ENCODE measurements around the gene C16orf90.

Gene C16orf90

GRCh38 chr16:3487521-3488410, 7.5 kb downstream of the C16orf90 start:
- Mint-ChIP-seq H3K4me1 (peaks cover 7% of the 10 kb centered on the region), H3K9me3 (no peaks in the 10 kb centered on the region), H3K4me3 (no peak overlapping the region), H3K36me3 (ENCODE audit: insufficient read depth) (peaks cover 21% of the 10 kb centered on the region), H3K27ac (ENCODE audit: low read depth) (no peak overlapping the region), H3K27me3 (no peaks in the 10 kb centered on the region)
- ATAC-seq (replicated peaks; ENCODE audit: extremely low read depth, poor library complexity, severe bottlenecking) (no peak), DNase-seq (ENCODE audit: low spot score in 2 of 2) (no peak)

DNA sequence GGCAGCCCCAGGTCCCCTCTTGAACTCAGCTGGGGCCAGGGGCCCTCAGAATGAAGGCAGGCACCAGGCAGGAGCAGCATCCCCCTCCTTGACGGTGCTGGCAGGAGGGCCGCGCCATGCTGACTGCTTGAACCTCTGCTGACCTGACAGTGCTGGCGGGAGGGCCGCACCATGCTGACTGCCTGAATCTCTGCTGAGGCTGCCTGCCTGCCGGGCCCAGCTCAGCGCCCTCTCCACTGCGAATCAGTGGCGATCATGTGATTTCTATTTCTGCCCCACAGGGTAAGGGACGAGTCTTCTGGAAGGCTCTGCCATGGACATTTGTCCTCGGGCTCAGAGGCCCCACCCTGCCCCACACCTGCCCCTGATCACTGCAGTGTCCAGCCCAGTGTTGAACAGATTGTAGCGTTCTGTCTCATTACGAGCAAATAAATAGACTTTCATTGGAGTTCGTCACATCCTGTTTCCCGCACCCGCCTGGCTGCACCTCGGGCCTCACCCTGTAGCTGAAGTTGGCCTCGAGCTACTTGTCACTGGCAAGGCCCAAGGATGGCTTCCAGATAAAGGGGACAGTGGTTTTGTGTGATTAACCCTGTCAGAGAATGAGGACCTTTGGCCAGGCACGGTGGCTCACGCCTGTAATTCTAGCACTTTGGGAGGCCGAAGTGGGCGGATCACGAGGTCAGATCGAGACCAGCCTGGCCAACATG, 8.6 kb downstream of the C16orf90 start:
- H3K4me3 Mint-ChIP-seq: no peak overlapping the region
- DNase-seq (ENCODE audit: low spot score in 2 of 2) (no peak), ATAC-seq (replicated peaks; ENCODE audit: extremely low read depth, poor library complexity, severe bottlenecking) (no peak)
- no peaks in the 10 kb centered on the region for H3K9me3 Mint-ChIP-seq
- no peak overlapping the region for H3K27ac Mint-ChIP-seq (ENCODE audit: low read depth)
- H3K36me3 Mint-ChIP-seq (ENCODE audit: insufficient read depth): peaks cover 23% of the 10 kb centered on the region
- peaks cover 7% of the 10 kb centered on the region for H3K4me1 Mint-ChIP-seq
- no peaks in the 10 kb centered on the region for H3K27me3 Mint-ChIP-seq

DNA sequence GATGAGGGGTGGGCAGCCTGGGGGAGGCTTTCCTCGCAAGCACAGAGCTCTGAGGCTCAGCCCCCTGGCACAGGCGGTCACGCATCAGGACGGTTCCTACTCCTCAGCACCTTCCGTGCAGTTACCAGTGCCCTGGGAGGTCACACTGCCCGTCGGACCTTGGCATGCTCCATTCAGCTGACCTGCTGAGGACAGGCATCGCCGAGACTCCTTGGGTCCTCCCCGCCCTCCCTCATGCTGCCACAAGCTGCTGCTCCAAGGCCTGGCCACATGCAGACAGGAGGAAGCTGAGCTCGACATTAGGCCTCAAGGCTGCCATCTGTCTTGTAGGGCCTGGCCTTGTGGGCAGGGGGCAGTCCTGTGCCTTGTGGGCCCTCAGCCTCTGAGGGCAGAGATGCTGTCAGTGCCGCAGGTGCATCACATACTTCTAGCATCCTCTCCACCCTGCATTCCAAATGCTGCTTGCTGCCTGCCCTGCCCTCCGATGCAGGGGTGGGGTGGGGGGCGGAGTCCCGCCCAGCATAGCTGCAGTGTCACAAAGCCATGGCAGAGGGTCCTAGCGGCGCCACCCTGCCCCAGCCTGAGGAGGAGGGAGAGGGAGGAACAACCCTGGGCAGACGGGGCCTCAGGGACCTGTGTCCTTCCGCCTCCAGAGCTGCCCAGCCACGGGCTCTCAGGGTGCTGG, 9.3 kb downstream of the C16orf90 start:
- no peaks in the 10 kb centered on the region for H3K27me3 Mint-ChIP-seq
- no peak for ATAC-seq (replicated peaks; ENCODE audit: extremely low read depth, poor library complexity, severe bottlenecking)
- H3K9me3 Mint-ChIP-seq: no peaks in the 10 kb centered on the region
- no peak for DNase-seq (ENCODE audit: low spot score in 2 of 2)
- H3K4me1 Mint-ChIP-seq: no peaks in the 10 kb centered on the region
- H3K36me3 Mint-ChIP-seq (ENCODE audit: insufficient read depth): peaks cover 29% of the 10 kb centered on the region
- H3K4me3 Mint-ChIP-seq: no peak overlapping the region
- no peak overlapping the region for H3K27ac Mint-ChIP-seq (ENCODE audit: low read depth)

DNA sequence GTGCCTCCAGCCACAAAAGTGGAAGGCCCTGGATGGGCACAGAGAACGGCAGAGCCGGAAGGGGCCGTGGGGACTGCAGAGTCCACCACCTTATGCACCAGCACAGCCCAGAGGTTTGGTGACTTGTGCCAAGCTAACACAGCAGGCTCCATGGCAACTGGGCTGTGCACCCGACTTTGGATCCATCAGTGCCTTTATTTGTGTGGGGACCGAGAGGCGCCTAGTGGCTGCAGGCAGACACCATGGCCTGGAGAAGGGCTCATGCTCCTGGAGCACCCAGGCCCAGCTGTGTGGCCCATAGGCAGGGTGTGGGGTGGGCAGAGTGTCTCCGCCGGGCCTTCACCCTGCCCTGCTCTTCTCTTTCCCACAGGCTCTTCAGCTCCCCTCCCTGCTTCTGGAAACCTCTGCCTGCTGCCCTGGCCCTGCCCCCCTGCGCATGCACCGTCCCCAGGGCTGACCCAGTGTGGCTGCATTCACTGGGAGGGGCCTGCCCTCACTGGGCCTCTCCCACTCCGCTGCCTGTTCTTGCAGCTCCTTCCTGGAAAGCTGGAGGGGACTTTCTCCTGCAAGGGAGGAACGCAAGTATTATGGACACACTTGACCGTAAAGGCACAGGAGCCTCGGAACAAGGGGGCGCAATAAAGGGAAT, 10.1 kb downstream of the C16orf90 start:
- Mint-ChIP-seq H3K4me1 (no peaks in the 10 kb centered on the region), H3K4me3 (no peak overlapping the region), H3K9me3 (no peaks in the 10 kb centered on the region), H3K27me3 (no peaks in the 10 kb centered on the region), H3K36me3 (ENCODE audit: insufficient read depth) (peaks cover 37% of the 10 kb centered on the region), H3K27ac (ENCODE audit: low read depth) (no peak overlapping the region)
- DNase-seq (ENCODE audit: low spot score in 2 of 2) (no peak), ATAC-seq (replicated peaks; ENCODE audit: extremely low read depth, poor library complexity, severe bottlenecking) (no peak)

GRCh38 chr16:3484318-3485096, 10.8 kb downstream of the C16orf90 start:
- no peaks in the 10 kb centered on the region for H3K9me3 Mint-ChIP-seq
- H3K27ac Mint-ChIP-seq (ENCODE audit: low read depth): no peak overlapping the region
- peaks cover 41% of the 10 kb centered on the region for H3K36me3 Mint-ChIP-seq (ENCODE audit: insufficient read depth)
- DNase-seq (ENCODE audit: low spot score in 2 of 2) (no peak), ATAC-seq (replicated peaks; ENCODE audit: extremely low read depth, poor library complexity, severe bottlenecking) (no peak)
- H3K4me1 Mint-ChIP-seq: no peaks in the 10 kb centered on the region
- no peak overlapping the region for H3K4me3 Mint-ChIP-seq
- no peaks in the 10 kb centered on the region for H3K27me3 Mint-ChIP-seq

- Mint-ChIP-seq H3K4me3 (no peak overlapping the region), H3K9me3 (no peaks in the 10 kb centered on the region), H3K27ac (ENCODE audit: low read depth) (peak overlapping the region; percentile 3), H3K36me3 (ENCODE audit: insufficient read depth) (peaks cover 43% of the 10 kb centered on the region), H3K27me3 (no peaks in the 10 kb centered on the region), H3K4me1 (no peaks in the 10 kb centered on the region)
- no peak for DNase-seq (ENCODE audit: low spot score in 2 of 2)
- no peak for ATAC-seq (replicated peaks; ENCODE audit: extremely low read depth, poor library complexity, severe bottlenecking)
Measured at GRCh38 chr16:3482659-3483241, 12.5 kb downstream of the C16orf90 start.

- Mint-ChIP-seq H3K27me3 (no peaks in the 10 kb centered on the region), H3K27ac (ENCODE audit: low read depth) (peak overlapping the region; percentile 44), H3K9me3 (no peaks in the 10 kb centered on the region), H3K36me3 (ENCODE audit: insufficient read depth) (peaks cover 43% of the 10 kb centered on the region), H3K4me3 (no peak overlapping the region), H3K4me1 (no peaks in the 10 kb centered on the region)
- no peak for ATAC-seq (replicated peaks; ENCODE audit: extremely low read depth, poor library complexity, severe bottlenecking)
- DNase-seq (ENCODE audit: low spot score in 2 of 2): no peak
Measured at GRCh38 chr16:3481696-3482658, 13.3 kb downstream of the C16orf90 start.

DNA sequence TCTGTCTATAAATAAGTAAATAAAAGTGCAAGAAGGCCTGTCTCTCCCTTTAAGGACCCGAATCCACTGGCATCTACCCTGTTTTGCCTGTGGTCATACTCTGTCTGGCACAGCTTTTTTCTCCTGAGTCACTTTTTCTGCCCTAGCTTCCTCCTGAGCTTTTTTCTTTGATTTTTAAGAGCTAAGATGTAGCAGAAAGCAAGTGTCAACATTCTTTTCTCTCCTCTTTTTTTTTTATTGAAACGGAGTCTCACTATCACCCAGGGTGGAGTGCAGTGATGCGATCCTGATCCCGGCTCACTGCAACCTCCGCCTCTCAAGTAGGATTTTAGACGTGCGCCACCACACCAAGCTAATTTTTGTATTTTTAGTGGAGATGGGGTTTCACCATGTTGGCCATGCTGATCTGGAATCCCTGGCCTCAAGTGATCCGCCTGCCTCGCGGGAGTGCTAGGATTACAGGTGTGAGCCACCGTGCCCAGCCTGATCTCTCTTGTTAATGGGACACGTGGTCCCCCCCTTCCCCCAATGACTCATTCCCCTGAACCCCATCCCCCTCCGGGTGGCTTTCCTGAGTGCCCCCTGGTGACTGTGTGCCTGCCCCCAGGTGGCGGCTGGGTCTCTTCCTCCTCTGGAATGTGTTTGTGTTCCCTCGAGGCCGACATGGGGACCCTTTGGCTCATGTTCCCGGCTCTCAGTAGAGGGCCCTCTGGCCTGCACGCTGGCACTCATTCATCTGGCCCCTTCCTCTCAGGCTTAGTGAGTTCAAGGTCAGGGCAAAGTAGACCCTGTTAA, 14.2 kb downstream of the C16orf90 start:
- peaks cover 43% of the 10 kb centered on the region for H3K36me3 Mint-ChIP-seq (ENCODE audit: insufficient read depth)
- no peak overlapping the region for H3K4me3 Mint-ChIP-seq
- peaks cover 3% of the 10 kb centered on the region for H3K4me1 Mint-ChIP-seq
- no peaks in the 10 kb centered on the region for H3K27me3 Mint-ChIP-seq
- ATAC-seq (replicated peaks; ENCODE audit: extremely low read depth, poor library complexity, severe bottlenecking) (no peak), DNase-seq (ENCODE audit: low spot score in 2 of 2) (no peak)
- H3K27ac Mint-ChIP-seq (ENCODE audit: low read depth): peak overlapping the region; percentile 44
- H3K9me3 Mint-ChIP-seq: no peaks in the 10 kb centered on the region

- ATAC-seq (replicated peaks; ENCODE audit: extremely low read depth, poor library complexity, severe bottlenecking): peak; percentile 28
- Mint-ChIP-seq H3K4me3 (no peak overlapping the region), H3K9me3 (no peaks in the 10 kb centered on the region)
Measured at GRCh38 chr16:3479654-3480216, 15.6 kb downstream of the C16orf90 start.

DNA sequence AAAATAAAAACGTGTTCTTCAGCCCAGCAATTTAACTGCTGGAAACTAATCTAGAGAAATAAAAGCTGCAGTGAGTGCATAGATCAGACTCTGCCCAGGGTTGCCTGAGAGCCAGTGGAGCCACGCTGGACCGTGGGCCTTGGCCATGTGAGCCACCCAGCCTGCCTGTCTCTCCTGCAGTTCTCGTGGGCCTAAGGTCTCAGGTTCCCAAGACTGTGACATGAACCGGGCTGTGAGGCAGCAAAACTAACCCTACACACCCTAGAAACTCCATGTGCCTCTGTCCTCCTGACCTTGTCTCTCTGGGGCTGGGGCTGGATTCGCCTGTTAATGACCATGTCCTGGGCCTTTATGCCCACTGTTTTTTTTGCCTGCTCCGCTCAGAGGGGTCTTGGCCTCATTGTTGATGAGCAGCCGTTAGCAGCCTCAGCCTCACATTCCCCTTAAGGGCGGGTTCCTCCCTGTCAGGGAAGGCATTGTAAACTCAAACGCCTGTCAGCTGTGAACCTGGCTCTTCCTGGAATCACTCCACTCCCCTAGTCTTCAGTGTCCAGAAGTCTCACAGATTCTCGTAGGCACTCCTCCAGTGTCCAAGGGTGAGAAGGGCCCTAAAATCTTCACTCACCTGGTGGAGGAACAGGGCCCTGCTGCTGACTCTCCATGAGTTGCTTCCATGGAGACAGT, 16.9 kb downstream of the C16orf90 start:
- H3K4me1 Mint-ChIP-seq: peaks cover 16% of the 10 kb centered on the region
- no peaks in the 10 kb centered on the region for H3K9me3 Mint-ChIP-seq
- H3K4me3 Mint-ChIP-seq: no peak overlapping the region
- H3K36me3 Mint-ChIP-seq (ENCODE audit: insufficient read depth): peaks cover 33% of the 10 kb centered on the region
- peak overlapping the region; percentile 84 for H3K27ac Mint-ChIP-seq (ENCODE audit: low read depth)
- DNase-seq (ENCODE audit: low spot score in 2 of 2): no peak
- H3K27me3 Mint-ChIP-seq: no peaks in the 10 kb centered on the region
- ATAC-seq (replicated peaks; ENCODE audit: extremely low read depth, poor library complexity, severe bottlenecking): no peak

More at GRCh38 chr16:3479654-3480216, 15.6 kb downstream of the C16orf90 start:
- peaks cover 13% of the 10 kb centered on the region for H3K4me1 Mint-ChIP-seq
- peaks cover 39% of the 10 kb centered on the region for H3K36me3 Mint-ChIP-seq (ENCODE audit: insufficient read depth)
- no peaks in the 10 kb centered on the region for H3K27me3 Mint-ChIP-seq
- DNase-seq (ENCODE audit: low spot score in 2 of 2): no peak
- peak overlapping the region; percentile 84 for H3K27ac Mint-ChIP-seq (ENCODE audit: low read depth)

All from central memory CD8-positive, alpha-beta T cell (primary cell).